ENCODE results near the gene CLIP2. TPM values are rescaled to one million over a fixed set of nuclear protein-coding genes. Genes with fewer than 3 reads are reported as not detected.
"Not testable (repeated sequence)": the region's sequence is repeated elsewhere in the genome, so short reads cannot be mapped to it uniquely, and the experiment has no call there.

The CLIP2 gene
- total RNA-seq, 4 donors from 2014 or later: 25.5 to 44.3 (median 37.1) TPM

DNA sequence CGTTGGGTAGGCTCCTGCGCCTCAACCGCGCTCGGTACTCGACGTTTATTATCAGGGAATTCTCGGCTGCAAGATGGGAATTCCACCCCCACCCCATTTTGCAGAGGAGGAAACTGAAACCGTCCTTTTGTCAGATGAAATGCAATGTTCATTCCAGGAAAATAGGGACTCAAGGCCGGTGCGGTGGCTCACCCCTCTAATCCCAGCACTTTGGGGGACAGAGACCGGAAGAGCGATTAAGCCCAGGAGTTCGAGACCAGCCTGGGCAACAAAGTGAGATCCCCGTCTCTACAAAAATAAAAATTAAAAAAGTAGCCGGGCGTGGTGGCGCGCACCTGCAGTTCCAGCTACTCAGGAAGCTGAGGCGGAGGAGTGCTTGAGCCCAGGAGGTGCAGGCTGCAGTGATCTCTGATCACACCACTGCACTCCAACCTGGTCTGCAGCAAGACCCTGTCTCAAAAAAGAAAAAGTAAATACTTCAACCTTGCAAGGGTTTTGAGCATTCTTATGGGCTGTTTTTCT lies 34.3 kb upstream of the CLIP2 start:
- peaks cover 0 to 20% (median 16%) of the 10 kb centered on the region in 4 donors for H3K36me3 ChIP-seq
- TF ChIP-seq POLR2A (IDR thresholded peaks at IDR 0.05; ENCODE audit: low read depth): no peak
- TF ChIP-seq POLR2AphosphoS5 (IDR thresholded peaks at IDR 0.05): no peak
- no peak for TF ChIP-seq EP300 (IDR thresholded peaks at IDR 0.05)
- TF ChIP-seq, protein P1, sequence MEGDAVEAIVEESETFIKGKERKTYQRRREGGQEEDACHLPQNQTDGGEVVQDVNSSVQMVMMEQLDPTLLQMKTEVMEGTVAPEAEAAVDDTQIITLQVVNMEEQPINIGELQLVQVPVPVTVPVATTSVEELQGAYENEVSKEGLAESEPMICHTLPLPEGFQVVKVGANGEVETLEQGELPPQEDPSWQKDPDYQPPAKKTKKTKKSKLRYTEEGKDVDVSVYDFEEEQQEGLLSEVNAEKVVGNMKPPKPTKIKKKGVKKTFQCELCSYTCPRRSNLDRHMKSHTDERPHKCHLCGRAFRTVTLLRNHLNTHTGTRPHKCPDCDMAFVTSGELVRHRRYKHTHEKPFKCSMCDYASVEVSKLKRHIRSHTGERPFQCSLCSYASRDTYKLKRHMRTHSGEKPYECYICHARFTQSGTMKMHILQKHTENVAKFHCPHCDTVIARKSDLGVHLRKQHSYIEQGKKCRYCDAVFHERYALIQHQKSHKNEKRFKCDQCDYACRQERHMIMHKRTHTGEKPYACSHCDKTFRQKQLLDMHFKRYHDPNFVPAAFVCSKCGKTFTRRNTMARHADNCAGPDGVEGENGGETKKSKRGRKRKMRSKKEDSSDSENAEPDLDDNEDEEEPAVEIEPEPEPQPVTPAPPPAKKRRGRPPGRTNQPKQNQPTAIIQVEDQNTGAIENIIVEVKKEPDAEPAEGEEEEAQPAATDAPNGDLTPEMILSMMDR (IDR thresholded peaks at IDR 0.05): no peak
- no peaks in the 10 kb centered on the region for H3K27me3 ChIP-seq
- intact Hi-C loops (cut with DNase I): loop anchor here (5.0 kb wide), 1 partner anchor 37 kb away; no protein-coding TSS in a partner anchor
- DNase-seq (ENCODE audit: extremely low spot score): no peak
- H3K9me3 ChIP-seq: no peaks in the 10 kb centered on the region
- H3K4me1 ChIP-seq: peaks cover 15 to 35% (median 26%) of the 10 kb centered on the region in 4 donors
- 22% methylated on average over 12 of the region's 20 CpGs for WGBS
- H3K4me3 ChIP-seq: peak overlapping the region; percentile 69 to 80 (median 72)
- H3K27ac ChIP-seq (replicated peaks in 1 of 4): peak overlapping the region; percentile 85 to 94 (median 92)

DNA sequence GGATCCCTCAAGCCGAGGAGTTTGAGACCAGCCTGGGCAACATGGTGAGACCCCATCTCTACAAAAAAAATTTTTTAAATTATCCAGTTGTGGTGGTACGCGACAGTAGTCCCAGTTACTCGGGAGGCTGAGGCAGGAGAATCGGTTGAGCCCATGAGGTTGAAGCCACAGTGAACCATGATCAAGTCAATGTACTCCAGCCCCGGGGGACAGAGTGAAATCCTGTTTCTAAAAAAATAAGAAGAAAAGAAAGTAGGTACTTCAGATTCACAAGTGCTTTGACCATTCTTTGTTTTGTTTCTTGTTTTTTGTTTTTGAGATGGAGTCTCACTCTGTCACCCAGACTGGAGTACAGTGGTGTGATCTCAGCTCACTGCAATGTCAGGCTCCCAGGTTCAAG lies 33.7 kb upstream of the CLIP2 start:
- Histone ChIP-seq H3K4me1 (peaks cover 15 to 35% (median 26%) of the 10 kb centered on the region in 4 donors), H3K27ac (replicated peaks in 1 of 4) (peak overlapping the region; percentile 85 to 94 (median 92)), H3K4me3 (peak overlapping the region; percentile 69 to 80 (median 72)), H3K36me3 (peaks cover 0 to 15% (median 11%) of the 10 kb centered on the region in 4 donors)
- intact Hi-C loops (cut with DNase I); H3K27me3 ChIP-seq; DNase-seq (ENCODE audit: extremely low spot score); H3K9me3 ChIP-seq: not testable (repeated sequence)
- WGBS: 92% methylated on average over 6 of the region's 6 CpGs

DNA sequence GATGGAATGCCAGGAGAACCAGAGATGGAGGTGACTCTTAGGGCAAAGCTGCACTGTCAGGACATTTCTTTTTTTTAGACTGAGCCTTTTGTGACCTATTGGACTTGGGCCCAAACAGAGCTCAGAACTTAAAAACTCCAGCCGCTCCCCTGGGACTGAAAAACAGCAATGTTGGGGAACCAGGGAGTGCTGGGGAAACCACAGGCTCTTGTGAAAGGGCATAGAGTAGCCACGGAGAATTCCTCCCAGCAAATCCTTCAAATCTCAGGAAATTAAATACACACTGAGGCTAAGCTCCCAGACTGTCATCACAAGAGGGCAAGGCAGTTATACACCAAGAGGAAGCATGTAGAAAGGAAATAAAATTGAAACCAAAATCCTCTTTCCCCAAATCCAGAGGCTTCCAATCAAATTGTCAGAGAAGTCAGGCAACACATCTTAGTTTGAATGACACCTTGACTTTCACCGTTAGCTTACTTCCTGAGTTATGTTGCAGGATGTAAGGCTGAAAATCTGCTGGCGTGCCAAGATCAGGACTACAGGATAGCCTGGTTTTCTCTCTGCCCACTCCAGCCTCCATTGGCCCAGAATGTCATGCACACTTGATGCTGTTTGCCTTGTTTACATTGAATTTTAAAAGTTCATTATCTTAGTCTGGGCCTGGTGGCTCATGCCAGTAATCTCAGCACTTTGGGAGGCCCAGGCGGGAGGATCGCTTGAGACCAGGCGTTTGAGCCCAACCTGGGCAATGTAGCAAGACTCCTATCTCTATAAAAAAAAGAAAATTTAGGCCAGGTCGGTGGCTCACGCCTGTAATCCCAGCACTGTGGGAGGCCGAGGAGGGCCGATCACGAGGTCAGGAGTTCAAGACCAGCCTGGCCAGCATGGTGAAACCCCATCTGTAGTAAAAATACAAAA lies 32.5 kb upstream of the CLIP2 start:
- Histone ChIP-seq H3K36me3 (peaks cover 0 to 4% (median 0%) of the 10 kb centered on the region in 4 donors), H3K27me3 (no peaks in the 10 kb centered on the region), H3K4me1 (peaks cover 15 to 35% (median 26%) of the 10 kb centered on the region in 4 donors), H3K9me3 (no peaks in the 10 kb centered on the region), H3K4me3 (no peak overlapping the region), H3K27ac (replicated peaks in 1 of 4) (peak overlapping the region in 3 of 4 donors; percentile 15 to 54 (median 42))
- 82% methylated on average over 12 of the region's 12 CpGs for WGBS
- TF ChIP-seq EP300 (IDR thresholded peaks at IDR 0.05): no peak
- TF ChIP-seq POLR2A (IDR thresholded peaks at IDR 0.05; ENCODE audit: low read depth): no peak
- TF ChIP-seq, protein P1 (IDR thresholded peaks at IDR 0.05): no peak
- TF ChIP-seq POLR2AphosphoS5 (IDR thresholded peaks at IDR 0.05): no peak
- intact Hi-C loops (cut with DNase I): no loop called here
- DNase-seq (ENCODE audit: extremely low spot score): no peak

DNA sequence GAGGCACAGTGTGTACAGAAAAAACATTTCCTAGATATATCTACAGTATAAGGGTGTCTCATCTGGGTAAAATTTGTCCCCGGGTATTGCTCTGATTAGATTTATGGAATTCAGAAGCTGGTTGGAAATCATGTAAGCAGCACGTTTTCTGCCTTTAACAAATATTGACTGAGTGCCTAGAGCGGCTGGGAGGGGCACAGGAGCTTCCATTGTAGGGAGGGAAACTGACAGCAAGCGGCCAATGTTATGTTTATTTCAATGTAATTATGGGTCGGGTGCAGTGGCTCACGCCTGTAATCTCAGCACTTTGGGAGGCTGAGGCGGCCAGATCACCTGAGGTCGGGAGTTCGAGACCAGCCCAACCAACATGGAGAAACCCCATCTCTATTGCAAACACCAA lies 30.6 kb upstream of the CLIP2 start:
- peaks cover 11 to 21% (median 17%) of the 10 kb centered on the region in 4 donors for H3K4me1 ChIP-seq
- no peaks in the 10 kb centered on the region for H3K9me3 ChIP-seq
- H3K36me3 ChIP-seq: no peaks in the 10 kb centered on the region
- intact Hi-C loops (cut with DNase I): no loop called here
- H3K27ac ChIP-seq (replicated peaks in 1 of 4): no peak overlapping the region
- TF ChIP-seq POLR2A (IDR thresholded peaks at IDR 0.05; ENCODE audit: low read depth) (no peak), EP300 (IDR thresholded peaks at IDR 0.05) (no peak)
- TF ChIP-seq, protein P1 (IDR thresholded peaks at IDR 0.05): no peak
- H3K27me3 ChIP-seq: peaks cover 0 to 4% (median 0%) of the 10 kb centered on the region in 4 donors
- no peak overlapping the region for H3K4me3 ChIP-seq
- WGBS: 79% methylated on average over 9 of the region's 9 CpGs
- DNase-seq (ENCODE audit: extremely low spot score): no peak

DNA sequence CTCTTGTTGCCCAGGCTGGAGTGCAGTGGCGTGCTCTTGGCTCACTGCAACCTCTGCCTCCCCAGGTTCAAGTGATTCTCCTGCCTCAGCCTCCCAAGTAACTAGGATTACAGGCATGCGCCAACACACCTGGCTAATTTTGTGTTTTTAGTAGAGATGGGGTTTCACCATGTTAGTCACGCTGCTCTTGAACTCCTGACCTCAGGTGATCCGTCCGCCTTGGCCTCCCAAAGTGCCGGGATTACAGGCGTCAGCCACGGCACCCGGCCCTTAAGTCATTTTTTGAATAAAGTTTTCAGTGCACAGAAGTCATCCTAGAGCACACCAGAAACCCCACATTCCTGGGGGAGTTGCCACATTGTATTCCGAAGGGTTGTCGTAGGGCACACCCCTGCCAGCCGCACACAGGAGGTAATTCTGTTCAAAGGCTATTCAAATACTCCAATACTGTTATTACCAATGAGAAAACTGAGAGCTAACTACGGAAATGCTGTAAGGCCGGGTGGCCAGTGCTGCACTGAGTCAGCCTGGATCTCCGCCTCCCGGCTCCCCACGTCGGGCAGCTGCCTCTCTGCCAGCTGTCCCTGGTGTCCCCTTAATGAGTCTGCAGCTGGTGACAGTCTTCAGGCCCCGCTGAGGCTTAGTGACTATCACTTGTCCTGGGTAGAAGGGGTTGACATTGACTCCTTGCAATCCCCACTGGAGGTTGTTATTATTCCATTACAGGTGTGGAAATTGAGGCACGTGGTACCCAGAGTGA lies 26.4 kb upstream of the CLIP2 start:
- H3K9me3 ChIP-seq: no peaks in the 10 kb centered on the region
- H3K27ac ChIP-seq (replicated peaks in 1 of 4): no peak overlapping the region
- H3K27me3 ChIP-seq: peaks cover 0 to 4% (median 0%) of the 10 kb centered on the region in 4 donors
- TF ChIP-seq POLR2A (IDR thresholded peaks at IDR 0.05; ENCODE audit: low read depth) (no peak), EP300 (IDR thresholded peaks at IDR 0.05) (no peak), POLR2AphosphoS5 (IDR thresholded peaks at IDR 0.05) (no peak)
- TF ChIP-seq, protein P1 (IDR thresholded peaks at IDR 0.05): no peak
- H3K36me3 ChIP-seq: no peaks in the 10 kb centered on the region
- H3K4me3 ChIP-seq: no peak overlapping the region
- no peak for DNase-seq (ENCODE audit: extremely low spot score)
- intact Hi-C loops (cut with DNase I): no loop called here
- 85% methylated on average over 19 of the region's 20 CpGs for WGBS
- no peaks in the 10 kb centered on the region for H3K4me1 ChIP-seq

Measured in esophagus muscularis mucosa (tissue), 4 donors.